Loucy (cell line): ENCODE data around the gene GAREM1.
"Not testable (repeated sequence)": the region's sequence is repeated elsewhere in the genome, so short reads cannot be mapped to it uniquely, and the experiment has no call there.

ENCODE experiments used
- H2AFZ ChIP-seq: fragments of 200-600 bp; sonication (generic); 2 replicates; pipeline ENCODE4 v1.6.0; 2016; ENCODE audit warnings: antibody characterized with exemption, mild to moderate bottlenecking, low read length, moderate library complexity
- H3F3A ChIP-seq: fragments of 200-600 bp; 2 replicates; pipeline ENCODE4 v1.6.0; 2016; ENCODE audit warnings: antibody characterized with exemption, low read depth, mild to moderate bottlenecking
- H3K27me3 ChIP-seq: fragments of 200-600 bp; sonication (generic); 2 replicates; pipeline ENCODE4 v1.6.1; 2014; ENCODE audit warnings: low read length, mild to moderate bottlenecking; ENCODE audit not compliant: insufficient read depth, poor library complexity, severe bottlenecking
- H3K36me3 ChIP-seq: fragments of 200-600 bp; sonication (generic); 2 replicates; pipeline ENCODE4 v1.6.1; 2016; ENCODE audit warnings: low read length; ENCODE audit not compliant: insufficient read depth
- H3K4me1 ChIP-seq: fragments of 200-600 bp; sonication (generic); 2 replicates; pipeline ENCODE4 v1.5.1; 2014; ENCODE audit warnings: low read length, mild to moderate bottlenecking; ENCODE audit not compliant: insufficient read depth, poor library complexity, severe bottlenecking
- H3K4me2 ChIP-seq: fragments of 200-600 bp; sonication (generic); 2 replicates; pipeline ENCODE4 v1.6.0; 2014; ENCODE audit warnings: antibody characterized with exemption, low read length, low read depth, mild to moderate bottlenecking; ENCODE audit not compliant: poor library complexity, severe bottlenecking
- H3K4me3 ChIP-seq: fragments of 200-600 bp; sonication (generic); 2 replicates; pipeline ENCODE4 v1.5.1; 2014; ENCODE audit warnings: low read length, mild to moderate bottlenecking, mixed read lengths; ENCODE audit not compliant: poor library complexity, severe bottlenecking
- H3K79me2 ChIP-seq: fragments of 200-600 bp; sonication (generic); 2 replicates; pipeline ENCODE4 v1.6.1; 2014; ENCODE audit warnings: low read length; ENCODE audit not compliant: insufficient read depth
- H3K9ac ChIP-seq: fragments of 200-600 bp; sonication (generic); 2 replicates; pipeline ENCODE4 v1.6.0; 2014; ENCODE audit warnings: mild to moderate bottlenecking, low read depth, low read length, moderate library complexity; ENCODE audit not compliant: poor library complexity, severe bottlenecking
- H3K9me2 ChIP-seq: fragments of 200-600 bp; sonication (generic); replicated peaks from 2 replicates; pipeline ENCODE4 v1.6.1; 2016; ENCODE audit warnings: low read depth, low read length, mixed read lengths
- H3K9me3 ChIP-seq: fragments of 200-600 bp; sonication (generic); 2 replicates; pipeline ENCODE4 v1.6.1; 2014; ENCODE audit warnings: mild to moderate bottlenecking, antibody characterized with exemption, low read length, low read depth; ENCODE audit not compliant: insufficient read depth
- H4K20me1 ChIP-seq: fragments of 200-600 bp; sonication (generic); 2 replicates; pipeline ENCODE4 v1.6.0; 2014; ENCODE audit warnings: antibody characterized with exemption, low read length, mild to moderate bottlenecking; ENCODE audit not compliant: insufficient read depth, poor library complexity, severe bottlenecking
- CTCF ChIP-seq: fragments of 200-600 bp; sonication (generic); conservative IDR thresholded peaks from 2 replicates; pipeline ENCODE4 v1.5.1; 2014; ENCODE audit warnings: mild to moderate bottlenecking, antibody characterized with exemption, low read length
- EZH2phosphoT487 ChIP-seq: fragments of 200-600 bp; IDR thresholded peaks from 2 replicates; pipeline ENCODE4 v1.6.1; 2018; ENCODE audit warnings: antibody characterized with exemption, mild to moderate bottlenecking, moderate library complexity, borderline replicate concordance

GAREM1 gene

GRCh38 chr18:32237049-32237448 is 233.6 kb downstream of the GAREM1 start:
- H3K36me3 ChIP-seq: no peaks in the 10 kb centered on the region
- no peaks in the 10 kb centered on the region for H3F3A ChIP-seq
- H3K79me2 ChIP-seq: no peaks in the 10 kb centered on the region
- H3K9me3 ChIP-seq: no peaks in the 10 kb centered on the region
- no peak overlapping the region for H3K4me3 ChIP-seq
- TF ChIP-seq CTCF (no peak), EZH2phosphoT487 (no peak)
- H3K4me1 ChIP-seq: no peaks in the 10 kb centered on the region
- H4K20me1 ChIP-seq: no peaks in the 10 kb centered on the region
- H3K4me2 ChIP-seq: no peak overlapping the region
- H2AFZ ChIP-seq: no peak overlapping the region
- no peaks in the 10 kb centered on the region for H3K27me3 ChIP-seq
- H3K9me2 ChIP-seq: no peaks in the 10 kb centered on the region
- H3K9ac ChIP-seq: no peak overlapping the region

- not testable (repeated sequence) for H4K20me1 ChIP-seq, H3F3A ChIP-seq, H3K79me2 ChIP-seq, H3K4me2 ChIP-seq, H3K4me3 ChIP-seq, H3K36me3 ChIP-seq, H3K9ac ChIP-seq, H3K9me2 ChIP-seq, H3K9me3 ChIP-seq, H3K4me1 ChIP-seq, H2AFZ ChIP-seq, H3K27me3 ChIP-seq
These were observed 237.3 kb downstream of the GAREM1 start for GRCh38 chr18:32233348-32233747.

- TF ChIP-seq CTCF (no peak), EZH2phosphoT487 (no peak)
- no peaks in the 10 kb centered on the region for H3K36me3 ChIP-seq
- no peaks in the 10 kb centered on the region for H3K79me2 ChIP-seq
- H3K9ac ChIP-seq: no peak overlapping the region
- no peaks in the 10 kb centered on the region for H3K9me3 ChIP-seq
- no peak overlapping the region for H3K4me2 ChIP-seq
- H4K20me1 ChIP-seq: no peaks in the 10 kb centered on the region
- no peak overlapping the region for H2AFZ ChIP-seq
- H3K9me2 ChIP-seq: no peaks in the 10 kb centered on the region
- no peaks in the 10 kb centered on the region for H3K4me1 ChIP-seq
- H3K4me3 ChIP-seq: no peak overlapping the region
- no peaks in the 10 kb centered on the region for H3K27me3 ChIP-seq
- no peaks in the 10 kb centered on the region for H3F3A ChIP-seq
These were observed 251.2 kb downstream of the GAREM1 start for GRCh38 chr18:32219431-32220018.

GRCh38 chr18:32216390-32216789 is 254.3 kb downstream of the GAREM1 start:
- no peaks in the 10 kb centered on the region for H3K79me2 ChIP-seq
- no peaks in the 10 kb centered on the region for H3K36me3 ChIP-seq
- H3F3A ChIP-seq: no peaks in the 10 kb centered on the region
- no peak for TF ChIP-seq CTCF
- TF ChIP-seq EZH2phosphoT487: no peak
- H3K9ac ChIP-seq: no peak overlapping the region
- no peak overlapping the region for H3K4me3 ChIP-seq
- no peaks in the 10 kb centered on the region for H3K4me1 ChIP-seq
- no peak overlapping the region for H3K4me2 ChIP-seq
- no peaks in the 10 kb centered on the region for H3K27me3 ChIP-seq
- H3K9me2 ChIP-seq: no peaks in the 10 kb centered on the region
- H3K9me3 ChIP-seq: no peaks in the 10 kb centered on the region
- no peaks in the 10 kb centered on the region for H4K20me1 ChIP-seq
- no peak overlapping the region for H2AFZ ChIP-seq
